Breast epithelium (tissue), 3 donors: ENCODE measurements around the gene STAT1.

Experiments
- CTCF ChIP-seq, 3 donors: fragments of 450-650 bp; IDR thresholded peaks; one replicate each; pipeline ENCODE4 v1.5.1; 2016 to 2017; ENCODE audit warnings: antibody characterized with exemption in 3 of 3, mild to moderate bottlenecking in 3 of 3, moderate library complexity in 3 of 3
- POLR2A ChIP-seq: fragments of 450-650 bp; IDR thresholded peaks from one replicate; pipeline ENCODE4 v1.6.1; 2016; ENCODE audit warnings: antibody characterized with exemption, mild to moderate bottlenecking, moderate library complexity
- POLR2AphosphoS5 ChIP-seq, 3 donors: sonication (generic); formaldehyde crosslinking; IDR thresholded peaks; one replicate each; pipeline ENCODE4 v1.6.1; 2017; ENCODE audit warnings: antibody characterized with exemption in 3 of 3

GRCh38 chr2:190948671-190949070, 65.3 kb downstream of the STAT1 start:
- TF ChIP-seq CTCF (IDR thresholded peaks at IDR 0.05) (no peak), POLR2A (no peak), POLR2AphosphoS5 (IDR thresholded peaks at IDR 0.05) (no peak)
